Stimulated activated CD4-positive, alpha-beta T cell treated with anti-CD3 and anti-CD28 coated beads, TNF-alpha, amount 100 ng/mL, for 24 hours (primary cell): ENCODE results near the gene ATP6V0E2.
"Not testable (repeated sequence)": the region's sequence is repeated elsewhere in the genome, so short reads cannot be mapped to it uniquely, and the experiment has no call there.

Source experiments
- DNase-seq, 3 experiments: peaks; one replicate each; pipeline ENCODE4 v3.0.0-alpha.2; 2020; ENCODE audit warnings: low read depth in 3 of 3

Gene ATP6V0E2

GRCh38 chr7:149873074-149873969 lies at the start of gene ATP6V0E2:
TSS of gene ATP6V0E2 (plus strand) at chr7:149873969. CDS start at chr7:149874066, 97 bp downstream.
- peak; percentile 84 to 95 (median 90) for DNase-seq

GRCh38 chr7:149824301-149824741 lies 49.4 kb upstream of the ATP6V0E2 start:
- DNase-seq, result no peak

GRCh38 chr7:149824748-149825566 lies 48.8 kb upstream of the ATP6V0E2 start:
- no peak for DNase-seq

- DNase-seq, result no peak
Observed at GRCh38 chr7:149825567-149826343, 48.0 kb upstream of the ATP6V0E2 start.

GRCh38 chr7:149826344-149827088 lies 47.3 kb upstream of the ATP6V0E2 start:
- no peak for DNase-seq

GRCh38 chr7:149827089-149827981 lies 46.4 kb upstream of the ATP6V0E2 start:
- no peak for DNase-seq

GRCh38 chr7:149828357-149829309 lies 45.1 kb upstream of the ATP6V0E2 start:
- DNase-seq, result no peak

GRCh38 chr7:149830527-149830926 lies 43.2 kb upstream of the ATP6V0E2 start:
- not testable (repeated sequence) for DNase-seq

GRCh38 chr7:149830997-149831740 lies 42.6 kb upstream of the ATP6V0E2 start:
- DNase-seq, result no peak

GRCh38 chr7:149831741-149832219 lies 42.0 kb upstream of the ATP6V0E2 start:
- DNase-seq, result no peak

- no peak for DNase-seq
Observed at GRCh38 chr7:149832332-149833041, 41.3 kb upstream of the ATP6V0E2 start.

- DNase-seq, result no peak
Observed at GRCh38 chr7:149833495-149834130, 40.2 kb upstream of the ATP6V0E2 start.

- DNase-seq, result no peak
Observed at GRCh38 chr7:149834601-149835000, 39.2 kb upstream of the ATP6V0E2 start.

GRCh38 chr7:149836434-149836833 lies 37.3 kb upstream of the ATP6V0E2 start:
- no peak for DNase-seq

GRCh38 chr7:149837564-149838223 lies 36.1 kb upstream of the ATP6V0E2 start:
- no peak for DNase-seq
